Fibroblast of skin of left biceps (primary cell): ENCODE data around the gene FNDC3B.
"Not testable (repeated sequence)": the region's sequence is repeated elsewhere in the genome, so short reads cannot be mapped to it uniquely, and the experiment has no call there.

Experiments used
- DNase-seq, 2 experiments: peaks; one replicate each; pipeline ENCODE4 v3.0.0-alpha.2; 2013; ENCODE audit warnings: low read depth in 2 of 2

Gene FNDC3B

GRCh38 chr3:172039436-172040077, at the start of gene FNDC3B:
Gene FNDC3B, plus strand, starts transcription at chr3:172039578. Its CDS starts 72,902 bp downstream, at chr3:172112480.
- DNase-seq = peak; percentile 94

GRCh38 chr3:171990239-171990638, 49.1 kb upstream of the FNDC3B start:
- not testable (repeated sequence) for DNase-seq

GRCh38 chr3:171991166-171991565, 48.2 kb upstream of the FNDC3B start:
- DNase-seq = no peak

- peak; percentile 94 for DNase-seq
Observed at GRCh38 chr3:171994646-171995428, 44.5 kb upstream of the FNDC3B start.

GRCh38 chr3:171995486-171995885, 43.9 kb upstream of the FNDC3B start:
- no peak for DNase-seq

GRCh38 chr3:171996178-171996817, 43.1 kb upstream of the FNDC3B start:
- DNase-seq = no peak

DNA sequence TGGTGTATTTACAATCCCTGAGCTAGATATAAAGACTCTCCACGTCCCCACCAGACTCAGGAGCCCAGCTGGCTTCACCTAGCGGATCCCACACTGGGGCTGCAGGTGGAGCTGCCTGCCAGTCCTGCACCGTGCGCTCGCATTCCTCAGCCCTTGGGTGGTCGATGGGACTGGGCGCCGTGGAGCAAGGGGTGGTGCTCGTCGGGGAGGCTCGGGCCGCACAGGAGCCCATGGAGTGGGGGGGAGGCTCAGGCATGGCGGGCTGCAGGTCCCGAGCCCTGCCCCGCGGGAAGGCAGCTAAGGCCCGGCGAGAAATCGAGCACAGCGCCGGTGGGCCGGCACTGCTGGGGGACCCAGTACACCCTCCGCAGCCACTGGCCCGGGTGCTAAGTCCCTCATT, 40.6 kb upstream of the FNDC3B start:
- DNase-seq = not testable (repeated sequence)

- DNase-seq = not testable (repeated sequence)
Observed at GRCh38 chr3:172001616-172002015, 37.8 kb upstream of the FNDC3B start.

- DNase-seq = no peak
Observed at GRCh38 chr3:172002512-172003078, 36.8 kb upstream of the FNDC3B start.

DNA sequence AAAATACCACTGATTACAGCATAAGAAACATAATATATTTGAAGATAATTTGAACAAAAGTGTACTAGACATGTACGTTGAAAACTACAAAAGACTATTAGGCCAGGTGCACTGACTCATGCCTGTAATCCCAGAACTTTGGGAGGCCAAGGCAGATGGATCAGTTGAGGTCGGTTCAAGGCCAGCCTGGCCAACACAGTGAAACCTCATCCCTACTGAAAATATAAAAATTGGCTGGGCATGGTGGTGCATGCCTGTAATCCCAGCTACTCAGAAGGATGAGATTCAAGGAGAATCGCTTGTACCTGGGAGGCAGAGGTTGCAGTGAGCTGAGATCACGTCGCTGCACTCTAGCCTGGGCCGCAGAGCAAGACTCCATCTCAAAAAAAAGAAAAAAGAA, 36.2 kb upstream of the FNDC3B start:
- DNase-seq = no peak

DNA sequence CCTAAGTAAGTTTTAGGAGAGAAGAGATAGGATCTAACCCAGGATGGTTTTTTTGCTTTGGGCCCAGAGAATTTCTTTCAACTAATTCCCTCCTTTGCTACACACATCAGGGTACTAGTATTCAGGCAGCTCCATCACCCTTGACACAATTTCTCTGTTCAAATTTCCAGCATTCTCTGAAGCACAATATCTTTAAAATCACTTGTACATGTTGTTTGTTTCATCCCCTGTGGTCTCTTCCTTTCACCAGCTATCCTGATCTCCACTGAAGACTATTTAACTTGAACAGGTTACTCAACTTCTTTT, 32.4 kb upstream of the FNDC3B start:
- no peak for DNase-seq

DNA sequence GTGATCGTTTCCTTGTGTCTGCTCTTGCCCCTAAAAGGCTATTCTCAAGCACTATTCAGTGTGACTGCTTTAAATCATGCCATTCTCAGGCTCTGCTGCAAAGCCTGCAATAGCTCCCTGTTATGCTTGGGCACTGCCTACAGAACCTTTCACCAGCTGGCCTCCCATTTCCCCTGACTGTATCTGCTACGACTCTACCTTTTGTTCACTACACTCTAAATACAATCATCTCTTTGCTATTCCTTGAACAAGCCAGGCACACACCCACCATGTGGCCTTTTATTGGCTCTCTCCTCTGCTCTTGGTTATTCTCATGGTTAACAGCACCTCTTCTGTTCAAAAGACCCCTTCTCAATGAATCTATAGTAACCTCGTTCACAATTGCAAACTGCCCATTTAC, 29.6 kb upstream of the FNDC3B start:
- no peak for DNase-seq

DNA sequence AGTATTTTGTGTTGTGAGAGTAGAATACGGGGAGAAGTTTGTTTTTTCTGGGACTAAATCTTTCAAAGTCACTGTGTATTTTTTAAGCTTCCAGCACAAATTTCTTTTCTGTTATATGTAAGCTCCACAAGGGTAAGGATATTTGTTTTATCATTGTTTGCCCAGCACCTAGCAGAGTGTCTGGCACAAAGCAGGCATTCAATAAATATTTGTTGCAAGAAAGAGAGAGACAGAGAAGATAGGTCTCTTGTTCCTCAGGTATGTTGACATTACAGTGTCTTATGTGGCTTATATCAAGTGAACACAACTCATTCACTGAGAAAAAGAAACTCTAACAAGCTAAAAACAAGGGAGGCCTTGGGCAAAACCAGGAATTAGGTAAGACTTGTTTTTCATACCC, 26.6 kb upstream of the FNDC3B start:
- DNase-seq = no peak

DNA sequence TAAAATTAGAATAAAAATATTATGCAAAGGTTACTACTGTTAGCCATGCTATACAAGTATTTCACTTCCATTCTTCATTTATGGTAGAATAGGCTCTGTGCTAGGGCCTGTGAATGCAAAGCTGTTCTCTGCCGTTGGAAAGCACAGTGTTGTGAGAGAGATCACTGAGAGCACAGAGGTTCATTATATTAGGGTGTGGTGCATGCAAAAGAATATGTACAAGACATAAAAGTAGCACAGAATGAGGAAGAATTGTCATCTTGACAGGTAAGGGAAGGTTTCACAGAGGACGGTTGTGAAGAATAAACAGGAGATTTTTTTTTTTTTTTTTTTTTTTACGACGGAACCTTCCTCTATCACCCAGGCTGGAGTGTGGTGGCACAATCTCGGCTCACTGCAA, 25.2 kb upstream of the FNDC3B start:
- DNase-seq = no peak

DNA sequence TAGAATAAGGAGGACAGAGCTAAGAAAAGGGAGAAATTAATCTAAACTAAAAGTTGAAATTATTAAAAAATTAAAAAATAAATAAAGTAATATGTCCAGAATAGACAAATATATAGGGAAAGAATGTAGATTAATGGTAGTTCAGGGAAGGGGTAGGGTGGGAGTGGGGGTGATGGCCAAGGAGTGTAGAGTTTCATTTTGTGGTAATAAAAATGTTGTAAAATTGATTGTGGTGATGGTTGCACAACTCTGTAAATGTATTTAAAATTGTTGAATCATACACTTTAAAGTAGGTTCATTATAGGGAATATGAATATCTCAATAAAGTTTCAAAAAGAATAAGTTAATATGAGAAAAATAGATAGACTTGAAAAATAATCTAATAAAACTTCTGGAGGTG, 21.0 kb upstream of the FNDC3B start:
- no peak for DNase-seq

GRCh38 chr3:172020763-172021162, 18.6 kb upstream of the FNDC3B start:
- DNase-seq = no peak

DNA sequence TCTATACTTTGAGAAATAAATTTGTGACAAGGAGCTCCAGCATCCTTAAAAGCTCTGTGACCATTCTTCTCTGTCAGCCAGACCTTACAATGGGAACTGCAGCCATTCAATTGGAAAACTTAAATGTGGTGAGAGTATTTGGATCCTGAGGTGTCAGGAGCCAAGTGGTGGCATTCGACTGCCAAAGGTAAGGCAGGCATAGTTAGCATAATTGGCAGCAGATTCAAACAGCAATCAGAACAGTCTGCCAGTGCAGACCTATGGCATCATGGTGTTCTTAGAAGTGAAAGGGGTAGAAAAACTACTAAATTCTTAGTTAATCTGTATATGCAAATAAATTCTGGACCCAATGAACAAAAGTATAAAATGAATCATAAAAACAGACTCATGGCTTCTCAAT, 18.2 kb upstream of the FNDC3B start:
- DNase-seq = no peak

GRCh38 chr3:172021859-172022258, 17.5 kb upstream of the FNDC3B start:
- DNase-seq = no peak

DNA sequence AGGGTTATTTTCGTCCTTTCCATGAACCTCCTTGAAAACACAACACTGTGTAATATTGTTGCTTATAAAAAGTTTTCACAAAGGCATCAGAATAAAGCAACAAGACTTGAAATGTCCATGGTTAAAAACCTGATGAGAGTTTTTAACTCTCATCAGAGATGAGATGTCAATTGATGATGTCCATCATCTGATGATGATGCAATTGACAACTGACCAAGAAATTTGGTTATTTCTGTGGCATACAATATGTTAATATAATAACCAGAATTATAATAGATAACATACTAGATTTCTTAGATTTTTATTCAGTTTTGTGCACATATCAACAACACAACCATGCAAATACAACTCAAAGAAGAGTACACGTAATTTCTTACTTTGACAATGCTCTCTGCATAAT, 15.5 kb upstream of the FNDC3B start:
- DNase-seq = no peak

- no peak for DNase-seq
Observed at GRCh38 chr3:172024679-172025078, 14.7 kb upstream of the FNDC3B start.

- no peak for DNase-seq
Observed at GRCh38 chr3:172029425-172030098, 9.8 kb upstream of the FNDC3B start.

- no peak for DNase-seq
Observed at GRCh38 chr3:172030181-172030580, 9.2 kb upstream of the FNDC3B start.
